ENCODE measurements around the gene TECPR1.

DNA sequence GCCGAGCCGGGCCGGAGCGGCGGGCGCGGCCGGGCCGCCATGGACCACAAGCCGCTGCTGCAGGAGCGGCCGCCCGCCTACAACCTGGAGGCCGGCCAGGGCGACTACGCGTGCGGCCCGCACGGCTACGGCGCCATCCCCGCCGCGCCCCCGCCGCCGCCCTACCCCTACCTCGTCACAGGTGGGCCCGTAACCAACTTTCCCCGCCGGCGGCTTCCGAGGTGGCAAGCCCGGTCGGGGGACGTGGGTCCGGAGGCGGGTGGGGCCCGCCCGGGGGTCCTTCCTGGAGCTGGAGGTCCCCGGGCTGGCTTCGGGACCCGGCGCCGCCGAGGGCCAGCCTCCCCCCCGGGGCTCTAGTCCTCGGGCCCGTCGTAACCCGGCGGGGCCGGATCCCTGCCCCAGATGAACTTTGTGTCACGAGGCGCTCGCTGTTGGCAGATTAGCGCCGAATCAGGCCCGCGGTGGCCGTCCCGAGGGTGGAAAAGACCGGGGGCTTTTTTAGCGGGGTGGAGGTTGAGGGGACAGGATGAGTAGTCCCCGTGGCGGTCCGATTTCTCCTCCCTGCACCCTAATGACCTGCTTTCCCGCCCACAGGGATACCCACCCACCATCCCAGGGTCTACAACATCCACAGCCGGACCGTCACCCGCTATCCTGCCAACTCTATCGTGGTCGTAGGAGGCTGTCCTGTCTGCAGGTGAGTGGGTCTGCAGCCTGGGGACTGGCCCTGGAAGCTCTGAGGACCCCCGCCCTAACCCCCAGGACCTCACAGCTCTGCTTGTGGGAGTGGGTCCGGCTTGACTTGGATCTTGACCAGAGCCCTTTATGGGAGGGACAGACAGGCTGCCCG, 29.9 kb upstream of the TECPR1 start:
- TF ChIP-seq, protein P1, sequence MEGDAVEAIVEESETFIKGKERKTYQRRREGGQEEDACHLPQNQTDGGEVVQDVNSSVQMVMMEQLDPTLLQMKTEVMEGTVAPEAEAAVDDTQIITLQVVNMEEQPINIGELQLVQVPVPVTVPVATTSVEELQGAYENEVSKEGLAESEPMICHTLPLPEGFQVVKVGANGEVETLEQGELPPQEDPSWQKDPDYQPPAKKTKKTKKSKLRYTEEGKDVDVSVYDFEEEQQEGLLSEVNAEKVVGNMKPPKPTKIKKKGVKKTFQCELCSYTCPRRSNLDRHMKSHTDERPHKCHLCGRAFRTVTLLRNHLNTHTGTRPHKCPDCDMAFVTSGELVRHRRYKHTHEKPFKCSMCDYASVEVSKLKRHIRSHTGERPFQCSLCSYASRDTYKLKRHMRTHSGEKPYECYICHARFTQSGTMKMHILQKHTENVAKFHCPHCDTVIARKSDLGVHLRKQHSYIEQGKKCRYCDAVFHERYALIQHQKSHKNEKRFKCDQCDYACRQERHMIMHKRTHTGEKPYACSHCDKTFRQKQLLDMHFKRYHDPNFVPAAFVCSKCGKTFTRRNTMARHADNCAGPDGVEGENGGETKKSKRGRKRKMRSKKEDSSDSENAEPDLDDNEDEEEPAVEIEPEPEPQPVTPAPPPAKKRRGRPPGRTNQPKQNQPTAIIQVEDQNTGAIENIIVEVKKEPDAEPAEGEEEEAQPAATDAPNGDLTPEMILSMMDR (IDR thresholded peaks at IDR 0.05): no peak
- TF ChIP-seq POLR2A (IDR thresholded peaks at IDR 0.05): peak in 1 of 2 donors; percentile 67
